SU-DHL-6 (cell line): ENCODE data around the gene SCARB2.

Experiments
- H2AFZ ChIP-seq: fragments of 200-600 bp; sonication (generic); 2 replicates; pipeline ENCODE4 v1.6.1; 2014; ENCODE audit warnings: low read depth, mild to moderate bottlenecking, moderate library complexity, mixed read lengths, antibody characterized with exemption, low read length; ENCODE audit not compliant: severe bottlenecking
- H3F3A ChIP-seq: fragments of 200-600 bp; shearing (Covaris generic); 2 replicates; pipeline ENCODE4 v1.6.0; 2016; ENCODE audit warnings: antibody characterized with exemption, mild to moderate bottlenecking; ENCODE audit not compliant: insufficient read depth
- H3K27ac ChIP-seq: fragments of 200-600 bp; sonication (generic); 2 replicates; pipeline ENCODE4 v1.5.1; 2016; ENCODE audit warnings: low read depth, mild to moderate bottlenecking, low read length, moderate library complexity, mixed read lengths
- H3K27me3 ChIP-seq: fragments of 200-600 bp; sonication (generic), shearing (Covaris generic); 2 replicates; pipeline ENCODE4 v1.6.0; 2014; ENCODE audit warnings: mild to moderate bottlenecking, low read length
- H3K36me3 ChIP-seq: fragments of 200-600 bp; sonication (generic); 2 replicates; pipeline ENCODE4 v1.6.1; 2014; ENCODE audit warnings: mild to moderate bottlenecking, low read length, mixed read lengths
- H3K4me2 ChIP-seq: fragments of 300-600, 200-600 bp; shearing (Covaris generic), sonication (generic); 2 replicates; pipeline ENCODE4 v1.6.0; 2014; ENCODE audit warnings: low read length, low read depth, mild to moderate bottlenecking; ENCODE audit not compliant: poor library complexity, severe bottlenecking
- H3K4me3 ChIP-seq: fragments of 200-600 bp; sonication (generic); 2 replicates; pipeline ENCODE4 v1.5.1; 2014; ENCODE audit warnings: antibody characterized with exemption, low read length, mild to moderate bottlenecking, mixed read lengths; ENCODE audit not compliant: insufficient read depth, poor library complexity, severe bottlenecking
- H3K79me2 ChIP-seq: fragments of 200-600 bp; sonication (generic); 2 replicates; pipeline ENCODE4 v1.6.1; 2014; ENCODE audit warnings: mild to moderate bottlenecking, low read length, moderate library complexity; ENCODE audit not compliant: insufficient read depth
- H3K9ac ChIP-seq: fragments of 200-600 bp; sonication (generic); 2 replicates; pipeline ENCODE4 v1.7.0; 2014; ENCODE audit warnings: mild to moderate bottlenecking, low read length
- H3K9me2 ChIP-seq: fragments of 200-600 bp; sonication (generic); replicated peaks from 2 replicates; pipeline ENCODE4 v1.6.1; 2014; ENCODE audit warnings: low read length; ENCODE audit not compliant: insufficient read depth
- H3K9me3 ChIP-seq: fragments of 200-600 bp; sonication (generic); 2 replicates; pipeline ENCODE4 v1.6.1; 2014; ENCODE audit warnings: low read length, mixed read lengths; ENCODE audit not compliant: insufficient read depth
- H4K20me1 ChIP-seq: fragments of 200-600 bp; sonication (generic); 2 replicates; pipeline ENCODE4 v1.6.1; 2014; ENCODE audit warnings: low read depth, mild to moderate bottlenecking, antibody characterized with exemption, low read length, moderate library complexity, mixed read lengths
- EZH2phosphoT487 ChIP-seq: fragments of 200-600 bp; sonication (generic), shearing (Covaris generic); conservative IDR thresholded peaks from 2 replicates; pipeline ENCODE4 v1.6.1; 2018; ENCODE audit warnings: mild to moderate bottlenecking, antibody characterized with exemption, low read length, moderate library complexity, mixed read lengths
- TF ChIP-seq, protein P1 (sequence below): fragments of 200-600 bp; sonication (generic); IDR thresholded peaks from one replicate; pipeline ENCODE4 v1.5.1; 2017; ENCODE audit warnings: antibody characterized with exemption, mild to moderate bottlenecking, low read length, moderate library complexity; ENCODE audit not compliant: insufficient read depth, poor library complexity, severe bottlenecking

Gene SCARB2

DNA sequence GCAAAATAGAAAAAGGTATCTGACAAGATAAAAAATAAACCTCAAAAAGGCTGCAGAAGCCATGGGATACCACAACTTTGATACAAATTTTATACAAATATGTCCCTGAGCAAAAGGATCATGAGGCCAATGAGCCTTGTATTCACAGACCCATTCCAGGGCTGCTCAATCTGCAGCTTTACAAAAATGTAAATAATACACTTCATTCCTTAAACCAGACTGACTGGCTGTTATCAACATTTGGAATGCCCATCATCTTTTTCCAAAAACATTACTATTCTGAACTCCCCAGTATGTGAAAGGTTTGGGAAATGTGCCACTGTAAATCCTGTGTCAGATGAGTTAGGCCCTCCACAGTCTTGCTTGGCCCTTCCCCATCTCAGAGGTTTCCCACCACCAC lies 25.5 kb downstream of the SCARB2 start:
- Histone ChIP-seq H3F3A (no peaks in the 10 kb centered on the region), H4K20me1 (no peaks in the 10 kb centered on the region), H3K27me3 (no peaks in the 10 kb centered on the region), H3K9me2 (no peaks in the 10 kb centered on the region), H2AFZ (no peak overlapping the region), H3K79me2 (no peaks in the 10 kb centered on the region), H3K27ac (no peak overlapping the region), H3K4me2 (no peak overlapping the region), H3K9me3 (no peaks in the 10 kb centered on the region), H3K36me3 (no peaks in the 10 kb centered on the region), H3K4me3 (no peak overlapping the region), H3K9ac (no peak overlapping the region)
- no peak for TF ChIP-seq EZH2phosphoT487
- TF ChIP-seq, protein P1, sequence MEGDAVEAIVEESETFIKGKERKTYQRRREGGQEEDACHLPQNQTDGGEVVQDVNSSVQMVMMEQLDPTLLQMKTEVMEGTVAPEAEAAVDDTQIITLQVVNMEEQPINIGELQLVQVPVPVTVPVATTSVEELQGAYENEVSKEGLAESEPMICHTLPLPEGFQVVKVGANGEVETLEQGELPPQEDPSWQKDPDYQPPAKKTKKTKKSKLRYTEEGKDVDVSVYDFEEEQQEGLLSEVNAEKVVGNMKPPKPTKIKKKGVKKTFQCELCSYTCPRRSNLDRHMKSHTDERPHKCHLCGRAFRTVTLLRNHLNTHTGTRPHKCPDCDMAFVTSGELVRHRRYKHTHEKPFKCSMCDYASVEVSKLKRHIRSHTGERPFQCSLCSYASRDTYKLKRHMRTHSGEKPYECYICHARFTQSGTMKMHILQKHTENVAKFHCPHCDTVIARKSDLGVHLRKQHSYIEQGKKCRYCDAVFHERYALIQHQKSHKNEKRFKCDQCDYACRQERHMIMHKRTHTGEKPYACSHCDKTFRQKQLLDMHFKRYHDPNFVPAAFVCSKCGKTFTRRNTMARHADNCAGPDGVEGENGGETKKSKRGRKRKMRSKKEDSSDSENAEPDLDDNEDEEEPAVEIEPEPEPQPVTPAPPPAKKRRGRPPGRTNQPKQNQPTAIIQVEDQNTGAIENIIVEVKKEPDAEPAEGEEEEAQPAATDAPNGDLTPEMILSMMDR, result no peak

DNA sequence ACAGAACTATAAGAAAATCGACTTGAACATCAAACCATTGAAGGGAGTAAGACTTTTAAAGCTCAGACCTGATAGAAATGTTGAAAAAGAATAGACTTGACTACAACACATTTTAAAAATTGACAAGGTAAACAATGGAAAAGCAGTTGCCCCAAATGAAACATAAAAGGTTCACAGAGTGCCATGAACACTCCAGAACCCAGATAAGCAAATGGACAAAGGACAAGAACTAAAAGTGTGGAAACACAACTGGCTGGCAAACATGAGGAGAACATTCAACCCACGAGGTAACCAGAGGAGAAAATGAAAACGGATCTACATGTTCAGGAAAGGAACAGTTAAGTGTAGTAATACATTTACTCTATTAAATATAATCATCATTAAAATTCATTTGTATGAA lies 26.5 kb downstream of the SCARB2 start:
- Histone ChIP-seq H3K4me3 (no peak overlapping the region), H3K9me3 (no peaks in the 10 kb centered on the region), H4K20me1 (no peaks in the 10 kb centered on the region), H3K4me2 (no peak overlapping the region), H3K79me2 (no peaks in the 10 kb centered on the region), H2AFZ (no peak overlapping the region), H3K27ac (no peak overlapping the region), H3K36me3 (no peaks in the 10 kb centered on the region), H3K9me2 (no peaks in the 10 kb centered on the region), H3K27me3 (no peaks in the 10 kb centered on the region), H3K9ac (no peak overlapping the region), H3F3A (no peaks in the 10 kb centered on the region)
- TF ChIP-seq EZH2phosphoT487, result no peak
- TF ChIP-seq, protein P1, result no peak

DNA sequence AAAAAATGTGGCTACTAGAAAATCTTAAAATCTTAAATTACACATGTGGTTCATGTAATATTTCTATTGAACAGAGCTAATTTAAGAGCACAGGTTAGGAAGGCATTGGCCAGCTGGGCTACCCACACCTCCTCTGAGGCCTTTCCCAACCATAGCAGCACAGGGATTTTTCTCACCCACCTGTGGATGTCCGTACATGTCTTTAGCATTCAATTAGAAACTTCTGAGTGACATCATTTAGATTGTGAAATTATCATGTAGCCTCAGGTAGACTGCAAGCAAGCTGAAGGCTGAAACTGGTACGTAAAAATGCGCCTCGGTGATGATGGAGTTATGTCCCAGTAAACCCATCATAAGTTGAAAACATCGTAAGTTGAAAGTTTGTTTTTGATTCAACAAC lies 31.2 kb downstream of the SCARB2 start:
- Histone ChIP-seq H2AFZ (no peak overlapping the region), H3K27me3 (no peaks in the 10 kb centered on the region), H3K4me2 (no peak overlapping the region), H3K79me2 (no peaks in the 10 kb centered on the region), H3K4me3 (no peak overlapping the region), H3K36me3 (no peaks in the 10 kb centered on the region), H3K9me3 (no peaks in the 10 kb centered on the region), H3K9ac (no peak overlapping the region), H3K27ac (no peak overlapping the region), H3F3A (no peaks in the 10 kb centered on the region), H4K20me1 (no peaks in the 10 kb centered on the region), H3K9me2 (no peaks in the 10 kb centered on the region)
- TF ChIP-seq, protein P1, result no peak
- TF ChIP-seq EZH2phosphoT487, result no peak
